Effector memory CD4-positive, alpha-beta T cell (primary cell): ENCODE measurements around the gene DGCR6L.
"Not testable (repeated sequence)": the region's sequence is repeated elsewhere in the genome, so short reads cannot be mapped to it uniquely, and the experiment has no call there.

Experiments used
- DNase-seq, 3 donors: peaks; one replicate each; pipeline ENCODE4 v3.0.0-alpha.2; 2020
- H3K27ac ChIP-seq: 2 replicates; pipeline ENCODE4 v1.7.0; 2013; ENCODE audit warnings: mild to moderate bottlenecking, low read length, moderate library complexity; ENCODE audit not compliant: insufficient read depth, poor library complexity, severe bottlenecking
- H3K27me3 ChIP-seq: replicated peaks from 2 replicates; pipeline ENCODE4 v1.7.0; 2013; ENCODE audit warnings: mild to moderate bottlenecking, low read length; ENCODE audit not compliant: insufficient read depth, control insufficient read depth, poor library complexity, severe bottlenecking
- H3K36me3 ChIP-seq: 2 replicates; pipeline ENCODE4 v1.7.0; 2013; ENCODE audit warnings: mild to moderate bottlenecking, low read length, moderate library complexity; ENCODE audit not compliant: control insufficient read depth, insufficient read depth
- H3K4me1 ChIP-seq: 2 replicates; pipeline ENCODE4 v1.7.0; 2013; ENCODE audit warnings: low read length, mild to moderate bottlenecking; ENCODE audit not compliant: control insufficient read depth, insufficient read depth, poor library complexity, severe bottlenecking
- H3K4me3 ChIP-seq: 2 replicates; pipeline ENCODE4 v1.7.0; 2013; ENCODE audit warnings: low read length, low read depth, mild to moderate bottlenecking; ENCODE audit not compliant: insufficient read depth, poor library complexity, severe bottlenecking
- H3K9me3 ChIP-seq: 2 replicates; pipeline ENCODE4 v1.7.0; 2013; ENCODE audit warnings: mild to moderate bottlenecking, low read length, moderate library complexity; ENCODE audit not compliant: control insufficient read depth

The DGCR6L gene

DNA sequence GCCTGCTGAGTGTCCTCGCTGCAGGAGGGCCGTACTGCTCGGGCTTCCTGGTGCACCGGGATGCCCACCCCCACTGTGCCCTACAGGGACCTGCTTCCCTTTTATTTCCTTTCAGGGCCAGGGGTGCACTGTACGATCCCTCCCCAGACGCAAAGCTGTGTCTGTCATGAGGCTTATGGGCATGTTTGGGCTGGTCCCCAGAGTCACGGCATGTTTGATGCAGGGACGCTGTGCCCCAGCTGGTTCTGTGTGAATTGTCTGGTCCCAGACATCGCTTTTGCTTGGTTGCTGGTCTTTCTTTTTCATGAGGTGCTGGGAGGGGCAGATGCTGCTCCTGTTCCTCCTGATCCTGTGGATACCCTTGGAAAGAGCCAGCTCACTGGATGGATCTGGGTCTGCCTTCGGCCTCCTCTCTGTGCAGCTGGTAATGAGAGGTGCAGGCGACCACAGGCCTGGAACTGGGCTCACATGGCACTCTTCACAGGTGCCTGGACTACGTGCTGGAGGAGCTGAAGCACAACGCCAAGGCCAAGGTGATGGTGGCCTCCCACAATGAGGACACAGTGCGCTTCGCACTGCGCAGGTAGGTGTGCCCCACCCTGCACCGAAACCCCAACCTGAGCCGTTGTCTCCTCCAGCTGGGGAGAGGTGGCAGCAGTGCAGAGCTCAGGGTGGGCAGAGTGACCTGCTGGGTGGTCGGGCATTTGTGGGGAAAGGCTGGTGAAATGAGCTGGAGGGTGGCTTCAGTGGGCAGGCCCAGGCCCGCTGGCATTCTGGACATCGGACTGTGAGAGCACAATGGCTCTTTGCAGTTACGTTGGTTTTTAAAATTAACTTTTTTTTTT is 10.8 kb downstream of the DGCR6L start:
- not testable (repeated sequence) for H3K4me3 ChIP-seq, H3K27me3 ChIP-seq

DNA sequence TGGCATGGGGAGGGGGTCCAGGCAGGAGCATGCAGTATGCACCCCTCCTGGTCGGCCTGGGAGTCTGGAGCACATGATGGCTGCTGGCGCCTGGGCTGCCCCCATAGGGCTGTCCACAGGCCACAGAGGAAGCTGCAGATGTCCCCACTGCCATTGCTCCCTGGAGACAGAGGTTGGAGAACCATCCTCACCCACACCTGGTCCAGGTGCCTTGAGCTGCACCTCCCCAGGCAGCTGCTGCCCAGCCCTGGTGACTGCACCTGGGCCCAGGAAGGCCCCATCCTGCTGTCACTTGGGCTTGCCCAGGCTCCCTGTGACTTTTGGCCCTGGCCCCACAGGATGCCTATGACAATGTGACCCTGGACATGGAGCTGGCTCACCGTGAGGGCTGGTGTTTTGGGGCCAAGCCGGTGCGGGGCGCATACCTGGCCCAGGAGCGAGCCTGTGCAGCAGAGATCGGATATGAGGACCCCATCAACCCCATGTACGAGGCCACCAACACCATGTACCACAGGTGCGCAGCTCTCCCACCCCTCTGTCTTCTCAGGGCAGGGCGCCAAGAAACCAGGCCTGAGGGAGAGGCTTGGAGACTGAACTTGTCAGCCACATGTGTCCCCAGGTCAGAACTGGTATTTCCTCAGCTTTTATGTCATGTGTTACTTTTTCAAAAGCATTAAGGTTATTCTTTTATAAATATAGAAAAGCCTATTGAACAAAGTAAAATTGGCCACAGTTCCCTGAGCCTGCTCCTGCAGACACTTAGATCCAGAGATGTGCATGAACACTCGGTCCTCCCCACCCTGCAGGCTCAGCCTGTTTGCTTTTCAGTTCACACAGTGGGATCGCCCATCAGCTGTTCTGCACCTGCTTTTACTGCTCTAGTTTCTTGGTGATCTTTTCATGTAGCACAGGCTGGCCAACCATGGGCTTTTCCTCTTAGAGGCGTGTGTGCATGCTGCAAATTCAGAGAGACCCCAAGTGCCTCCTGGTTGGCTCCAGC is 12.1 kb downstream of the DGCR6L start:
- not testable (repeated sequence) for H3K4me3 ChIP-seq, H3K4me1 ChIP-seq, H3K27ac ChIP-seq, H3K9me3 ChIP-seq, DNase-seq, H3K36me3 ChIP-seq, H3K27me3 ChIP-seq

More for the DNA sequence above, 10.8 kb downstream of the DGCR6L start:
- not testable (repeated sequence) for H3K4me1 ChIP-seq, H3K27ac ChIP-seq, DNase-seq, H3K36me3 ChIP-seq, H3K9me3 ChIP-seq

DNA sequence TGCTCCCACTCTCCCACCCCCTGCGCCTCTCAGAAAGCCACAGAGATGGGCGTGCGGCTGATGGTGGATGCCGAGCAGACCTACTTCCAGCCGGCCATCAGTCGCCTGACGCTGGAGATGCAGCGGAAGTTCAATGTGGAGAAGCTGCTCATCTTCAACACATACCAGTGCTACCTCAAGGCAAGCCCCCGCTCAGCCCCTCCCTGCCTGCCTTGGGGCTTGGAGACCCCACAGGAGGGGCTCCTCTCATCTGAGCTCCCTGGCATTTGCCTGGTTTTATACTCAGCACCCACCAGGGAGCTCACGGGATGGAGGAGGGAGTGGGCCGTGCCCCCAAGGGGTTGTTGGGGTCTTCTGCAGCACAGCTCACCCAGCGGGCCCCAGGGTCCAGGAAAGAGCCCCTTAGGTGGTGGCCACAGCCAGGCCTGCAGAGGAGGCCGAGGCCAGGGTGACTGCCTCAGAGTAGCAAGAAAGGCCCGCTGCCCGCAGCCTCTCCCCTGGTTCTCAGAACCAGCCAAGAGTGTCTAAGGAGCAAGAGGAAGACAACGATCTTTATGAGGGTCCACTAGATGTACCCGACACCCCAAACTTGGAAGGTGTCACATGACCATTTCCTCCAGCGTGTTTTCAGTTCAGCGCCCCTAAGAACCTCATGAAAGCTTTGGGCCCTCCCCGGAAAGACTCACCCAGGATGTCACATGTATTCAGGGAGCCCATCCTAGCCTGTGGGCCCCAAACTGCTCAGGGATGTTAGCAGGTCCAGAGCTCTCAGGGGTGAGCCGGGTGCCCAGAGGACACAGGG is 13.0 kb downstream of the DGCR6L start:
- H3K4me1 ChIP-seq, H3K4me3 ChIP-seq, H3K27ac ChIP-seq, H3K27me3 ChIP-seq, DNase-seq, H3K36me3 ChIP-seq, H3K9me3 ChIP-seq: not testable (repeated sequence)

DNA sequence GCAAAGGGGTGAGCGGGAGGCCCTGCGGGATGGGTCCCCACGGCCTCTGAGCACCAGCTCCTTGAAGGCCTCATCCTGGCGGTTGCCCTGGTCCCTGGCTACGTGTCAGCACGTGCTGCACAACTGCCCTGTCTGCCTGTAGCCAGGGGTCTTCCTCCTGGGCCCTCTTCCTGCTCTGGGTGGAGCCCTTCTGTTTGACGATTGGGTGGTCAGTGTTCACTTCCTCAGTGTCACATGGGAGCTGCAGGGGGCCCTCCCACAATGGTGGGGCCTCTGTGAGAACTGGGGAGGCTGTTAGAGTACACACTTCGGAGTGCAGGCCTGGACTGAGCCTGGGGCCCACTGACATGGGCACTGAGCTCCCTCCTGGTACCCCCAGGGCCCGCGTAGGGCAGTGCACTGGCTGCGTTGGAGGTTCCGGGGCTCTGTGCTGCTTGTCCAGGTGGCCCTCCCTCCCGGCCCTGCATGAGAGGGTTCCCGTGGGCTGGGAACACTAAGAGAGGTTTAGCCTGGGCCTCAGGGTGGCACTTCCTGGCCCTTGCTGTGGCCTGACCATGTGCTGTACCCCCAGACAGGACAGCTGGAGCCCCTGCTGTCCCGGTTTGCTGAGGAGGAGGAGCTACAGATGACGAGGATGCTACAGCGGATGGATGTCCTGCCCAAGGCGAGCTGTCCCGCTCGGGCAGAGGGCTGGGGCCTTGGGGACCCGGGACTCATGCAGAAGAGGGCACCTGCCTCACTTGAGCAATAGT is 13.8 kb downstream of the DGCR6L start:
- Histone ChIP-seq H3K36me3 (no peaks in the 10 kb centered on the region), H3K4me3 (no peak overlapping the region), H3K4me1 (no peaks in the 10 kb centered on the region), H3K27ac (no peak overlapping the region), H3K9me3 (no peaks in the 10 kb centered on the region), H3K27me3 (peaks cover 3% of the 10 kb centered on the region)
- DNase-seq = no peak

DNA sequence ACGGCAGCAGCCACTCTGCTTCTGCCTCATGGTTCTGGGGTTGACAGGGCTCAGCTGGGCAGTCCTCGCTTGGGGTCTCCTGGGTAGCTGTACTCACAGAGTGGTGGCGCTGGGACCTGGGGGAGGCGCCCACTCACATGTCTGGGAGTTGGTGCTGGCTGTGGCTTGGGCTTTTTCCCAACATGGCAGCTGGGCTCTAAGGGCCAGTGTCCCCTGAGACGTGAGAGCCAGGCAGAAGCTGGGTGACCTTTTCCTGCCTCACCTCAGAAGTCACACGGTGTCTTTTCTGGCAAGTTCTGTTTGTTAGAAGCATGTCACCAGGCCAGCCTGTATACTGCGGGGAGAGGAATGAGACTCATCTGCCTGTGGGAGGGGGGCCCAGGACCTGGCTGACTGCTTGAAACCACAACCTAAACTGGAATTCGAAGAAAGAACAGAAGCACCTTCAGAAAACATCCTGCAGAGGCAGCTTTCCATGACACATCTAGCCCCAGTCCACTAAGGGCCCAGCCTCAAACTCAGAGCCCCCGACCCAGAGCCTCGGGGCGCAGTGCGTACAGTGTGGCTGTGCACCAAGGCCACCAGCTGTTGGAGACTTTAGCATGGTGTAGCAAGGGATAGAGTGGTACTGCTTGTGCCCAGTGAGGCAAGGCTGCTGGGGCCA is 14.5 kb downstream of the DGCR6L start:
- H3K27ac ChIP-seq, H3K4me3 ChIP-seq, H3K27me3 ChIP-seq, DNase-seq, H3K9me3 ChIP-seq, H3K4me1 ChIP-seq, H3K36me3 ChIP-seq: not testable (repeated sequence)

DNA sequence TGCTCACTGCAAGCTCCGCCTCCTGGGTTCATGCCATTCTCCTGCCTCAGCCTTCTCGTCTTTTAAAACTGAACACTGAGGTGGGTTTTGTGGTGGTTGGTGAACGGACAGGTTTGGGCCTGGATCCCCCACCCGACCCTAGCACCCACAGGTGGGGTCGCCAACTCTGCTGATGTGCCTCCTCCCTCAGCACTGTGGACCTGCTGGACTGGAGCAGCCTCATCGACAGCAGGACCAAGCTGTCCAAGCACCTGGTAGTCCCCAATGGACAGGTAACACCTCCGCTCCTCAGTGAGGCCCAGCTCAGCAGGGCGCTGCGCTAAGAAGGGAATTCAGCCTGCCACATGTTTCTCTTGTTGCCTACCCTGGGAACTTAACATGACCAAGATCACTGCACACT is 15.2 kb downstream of the DGCR6L start:
- Histone ChIP-seq H3K27ac (no peak overlapping the region), H3K4me3 (no peak overlapping the region), H3K4me1 (peaks cover 6% of the 10 kb centered on the region), H3K27me3 (peaks cover 3% of the 10 kb centered on the region), H3K9me3 (no peaks in the 10 kb centered on the region), H3K36me3 (no peaks in the 10 kb centered on the region)
- DNase-seq = no peak

DNA sequence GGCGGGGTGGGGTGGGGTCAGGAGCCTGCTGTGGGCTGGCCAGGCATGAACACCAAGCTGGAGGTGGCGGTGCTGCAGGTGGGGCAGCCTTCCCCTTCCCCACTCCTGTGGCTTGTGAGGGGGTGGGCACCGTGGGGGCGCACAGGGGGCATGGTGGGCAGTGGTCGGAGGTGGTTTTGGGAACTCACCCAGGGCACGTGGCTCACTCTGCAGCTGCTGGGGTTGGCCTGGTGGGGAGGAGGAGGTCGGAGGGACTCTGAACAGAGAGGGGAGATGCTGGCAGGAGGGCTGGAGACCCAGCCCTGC is 16.7 kb downstream of the DGCR6L start:
- not testable (repeated sequence) for H3K9me3 ChIP-seq, H3K27ac ChIP-seq, DNase-seq, H3K4me3 ChIP-seq, H3K4me1 ChIP-seq, H3K36me3 ChIP-seq, H3K27me3 ChIP-seq

DNA sequence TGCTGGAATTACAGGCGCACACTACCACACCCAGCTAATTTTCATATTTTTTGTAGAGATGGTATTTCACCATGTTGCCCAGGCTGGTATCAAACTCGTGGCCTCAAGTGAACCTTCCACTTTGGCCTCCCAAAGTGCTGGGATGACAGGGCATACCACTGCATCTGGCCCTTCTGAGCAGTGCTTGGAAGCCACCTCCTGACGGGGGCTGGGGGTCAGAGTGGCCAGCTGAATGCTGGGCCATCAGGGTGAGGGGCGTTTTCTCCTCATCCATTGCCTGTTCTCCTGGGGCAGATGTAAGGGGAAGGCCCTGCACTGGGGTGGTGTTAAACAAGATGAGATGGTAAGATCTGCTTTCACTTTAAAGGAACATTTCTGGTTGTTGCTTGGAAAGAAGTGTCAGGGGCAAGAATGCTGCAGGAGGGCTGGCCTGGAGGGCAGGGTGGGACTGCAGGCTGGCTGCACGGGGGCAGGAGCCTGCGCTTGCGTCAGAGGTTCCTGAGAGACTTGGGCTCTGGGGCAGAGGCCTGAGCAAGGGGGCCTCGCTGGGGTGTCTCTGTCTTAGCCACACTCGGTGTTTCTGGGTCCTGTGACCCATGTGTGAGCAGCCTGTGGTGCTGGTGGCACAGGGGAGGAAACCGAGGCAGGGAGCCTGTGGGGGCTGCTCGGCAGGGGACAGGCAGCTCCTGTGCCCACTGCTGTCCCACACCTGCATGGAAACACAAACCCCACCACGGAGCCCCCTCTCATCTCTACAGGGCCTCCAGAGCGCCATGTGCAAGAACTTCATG is 17.2 kb downstream of the DGCR6L start:
- Histone ChIP-seq H3K4me1 (peaks cover 8% of the 10 kb centered on the region), H3K4me3 (no peak overlapping the region), H3K27ac (no peak overlapping the region), H3K9me3 (no peaks in the 10 kb centered on the region), H3K27me3 (peaks cover 3% of the 10 kb centered on the region), H3K36me3 (no peaks in the 10 kb centered on the region)
- DNase-seq = no peak
